AG04449 (cell line): ENCODE data around the gene GTPBP2.

Experiments
- CTCF ChIA-PET: fragments of 350-600 bp; formaldehyde crosslinking; extraction: SDS; loops from one replicate; lab custom pipeline; 2021; ENCODE audit warnings: antibody characterized with exemption; lab: Yijun Ruan, JAX
- POLR2A ChIA-PET: fragments of 400-600, 350-600 bp; formaldehyde crosslinking; extraction: SDS; loops from one replicate; lab custom pipeline; 2020; ENCODE audit warnings: antibody characterized with exemption, inconsistent platforms; lab: Yijun Ruan, JAX
- DNase-seq: peaks from one replicate; pipeline ENCODE4 v3.0.0-alpha.2; 2010; ENCODE audit warnings: low read depth, low spot score
- H3K4me3 ChIP-seq: 2 replicates; pipeline ENCODE4 v1.5.1; 2011; ENCODE audit warnings: low read depth, mild to moderate bottlenecking, control low read depth, low read length
- CTCF ChIP-seq: IDR thresholded peaks from one replicate; pipeline ENCODE4 v1.5.1; 2011; ENCODE audit warnings: mild to moderate bottlenecking, moderate library complexity, low read length, control low read depth, inconsistent platforms; ENCODE audit not compliant: insufficient read depth; ENCODE audit errors: missing control alignments

Gene GTPBP2

DNA sequence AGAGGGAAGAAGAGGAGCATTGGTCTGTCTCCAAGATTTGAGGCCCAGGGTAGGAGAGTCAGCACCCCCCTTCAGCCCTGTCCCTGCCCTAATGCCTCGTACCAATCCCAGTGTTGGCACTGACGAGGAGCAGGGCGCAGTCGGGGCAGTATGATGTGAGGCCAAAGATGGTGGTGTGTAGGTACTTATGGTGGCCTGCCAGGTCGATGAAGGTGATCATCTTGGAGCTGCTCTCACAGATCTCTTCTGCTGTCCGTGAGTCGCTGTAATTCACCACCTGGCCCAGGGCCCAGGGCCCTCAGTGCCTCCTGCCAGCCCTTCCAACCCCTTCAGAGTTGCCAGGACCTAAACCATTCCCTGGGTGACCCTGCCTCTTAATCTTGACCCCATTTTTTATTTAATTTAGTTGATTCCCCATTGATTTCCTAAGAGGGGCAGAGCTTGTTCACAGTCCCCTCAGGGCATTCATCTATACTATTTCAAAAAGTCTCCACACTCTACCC lies 4.2 kb downstream of the GTPBP2 start:
- CTCF ChIA-PET, result interaction anchor here (2.1 to 3.5 kb wide), 2 partner anchors 11 to 17 kb away, joined by 6 to 21 read pairs; no protein-coding TSS in a partner anchor

GRCh38 chr6:43623880-43624785 lies 4.9 kb downstream of the GTPBP2 start:
- ChIA-PET POLR2A (interaction anchor here (0.6 kb wide), 1 partner anchor 8 kb away, joined by 5 read pairs; no protein-coding TSS in a partner anchor), CTCF (interaction anchor here (0.6 to 3.5 kb wide), 2 partner anchors 16 to 706 kb away, joined by 3 to 21 read pairs; no protein-coding TSS in a partner anchor)
- TF ChIP-seq CTCF, result no peak
- DNase-seq, result no peak
- no peak overlapping the region for H3K4me3 ChIP-seq

More for the DNA sequence above, 4.2 kb downstream of the GTPBP2 start:
- DNase-seq, result no peak
- TF ChIP-seq CTCF, result no peak
- no peak overlapping the region for H3K4me3 ChIP-seq
- POLR2A ChIA-PET, result interaction anchor here (0.6 kb wide), 1 partner anchor 8 kb away, joined by 5 read pairs; no protein-coding TSS in a partner anchor

- ChIA-PET POLR2A (interaction anchor here (0.9 kb wide), 1 partner anchor 9 kb away, joined by 3 read pairs; no protein-coding TSS in a partner anchor), CTCF (interaction anchor here (2.0 kb wide), 1 partner anchor 456 kb away, joined by 7 read pairs; no protein-coding TSS in a partner anchor)
- no peak for TF ChIP-seq CTCF
- H3K4me3 ChIP-seq, result no peak overlapping the region
- no peak for DNase-seq
Observed at GRCh38 chr6:43622541-43622940, 6.5 kb downstream of the GTPBP2 start.

DNA sequence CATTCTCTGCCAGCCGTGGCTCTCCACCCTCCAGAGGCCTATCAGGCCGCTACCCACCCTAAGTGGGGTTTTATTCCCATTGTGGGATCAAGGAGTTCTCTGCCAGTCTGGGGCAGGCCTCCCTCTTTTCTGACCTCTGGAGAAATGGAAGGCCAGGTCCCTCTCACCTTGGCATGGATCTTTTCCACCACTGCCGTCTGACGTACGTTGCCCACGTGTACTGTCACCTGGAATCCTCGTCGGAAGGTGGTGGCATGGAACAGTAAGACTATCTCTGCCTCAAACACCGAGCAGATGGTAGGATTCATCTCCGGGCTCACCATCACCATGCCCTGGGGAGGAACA lies 7.3 kb downstream of the GTPBP2 start:
- CTCF ChIA-PET, result interaction anchor here (2.0 to 5.5 kb wide), 2 partner anchors 13 to 457 kb away, joined by 7 to 44 read pairs; no protein-coding TSS in a partner anchor
- DNase-seq, result no peak
- no peak for TF ChIP-seq CTCF
- POLR2A ChIA-PET, result no interaction called here
- no peak overlapping the region for H3K4me3 ChIP-seq

- TF ChIP-seq CTCF, result no peak
- ChIA-PET POLR2A (interaction anchor here (1.1 kb wide), 1 partner anchor 458 kb away, joined by 4 read pairs; no protein-coding TSS in a partner anchor), CTCF (interaction anchor here (2.0 to 5.5 kb wide), 2 partner anchors 13 to 458 kb away, joined by 7 to 44 read pairs; no protein-coding TSS in a partner anchor)
- no peak overlapping the region for H3K4me3 ChIP-seq
- DNase-seq, result no peak
Observed at GRCh38 chr6:43621078-43621835, 7.8 kb downstream of the GTPBP2 start.
